Measurements from ENCODE around the gene TYK2. TPM values are rescaled to one million over a fixed set of nuclear protein-coding genes. Genes with fewer than 3 reads are reported as not detected.
A peak's percentile ranks its signal among the peaks of the same experiment; 100 is the strongest.
"Not testable (repeated sequence)": the region's sequence is repeated elsewhere in the genome, so short reads cannot be mapped to it uniquely, and the experiment has no call there.

TYK2 gene
- total RNA-seq, 1 donor from 2014 or later = 60.3 TPM

DNA sequence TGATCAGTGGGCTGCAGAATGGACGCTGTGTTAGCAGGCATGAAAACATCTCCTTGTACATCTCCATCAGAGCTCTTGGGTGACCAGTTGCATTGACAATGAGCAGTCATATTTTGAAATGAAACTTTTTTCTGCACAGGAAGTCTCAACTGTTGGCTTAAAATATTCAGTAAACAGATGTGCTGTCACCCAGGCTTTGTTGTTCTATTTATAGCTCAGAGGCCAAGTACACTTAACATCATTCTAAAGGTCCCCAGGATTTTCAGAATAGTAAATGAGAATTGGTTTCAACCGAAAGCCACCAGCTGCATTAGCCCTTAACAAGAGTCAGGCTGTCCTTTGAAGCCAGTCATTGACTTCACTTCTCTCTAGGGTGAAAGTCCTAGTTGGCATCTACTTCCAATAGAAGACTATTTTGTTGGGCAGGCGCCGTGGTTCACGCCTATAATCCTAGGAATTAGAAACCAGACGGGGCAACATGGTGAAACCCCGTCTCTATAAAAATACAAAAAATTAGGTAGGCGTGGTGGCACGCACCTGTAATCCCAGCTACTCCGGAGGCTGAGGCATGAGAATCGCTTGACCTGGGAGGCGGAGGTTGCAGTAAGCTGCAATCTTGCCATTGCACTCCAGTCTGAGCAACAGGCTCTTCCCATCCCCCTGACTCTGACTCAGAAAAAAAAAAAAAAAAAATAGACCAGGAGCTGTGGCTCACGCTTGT, 32.0 kb upstream of the TYK2 start:
- intact Hi-C loops (cut with DNase I) = no loop called here
- no peak for DNase-seq
- ATAC-seq (ENCODE audit: poor library complexity) = no peak

GRCh38 chr19:10411224-10411623, 30.9 kb upstream of the TYK2 start:
- ATAC-seq (ENCODE audit: poor library complexity); intact Hi-C loops (cut with DNase I); DNase-seq: not testable (repeated sequence)

GRCh38 chr19:10408511-10409283, 28.3 kb upstream of the TYK2 start:
- ATAC-seq (ENCODE audit: poor library complexity) (no peak), DNase-seq (peak; percentile 74)
- intact Hi-C loops (cut with DNase I) = no loop called here

DNA sequence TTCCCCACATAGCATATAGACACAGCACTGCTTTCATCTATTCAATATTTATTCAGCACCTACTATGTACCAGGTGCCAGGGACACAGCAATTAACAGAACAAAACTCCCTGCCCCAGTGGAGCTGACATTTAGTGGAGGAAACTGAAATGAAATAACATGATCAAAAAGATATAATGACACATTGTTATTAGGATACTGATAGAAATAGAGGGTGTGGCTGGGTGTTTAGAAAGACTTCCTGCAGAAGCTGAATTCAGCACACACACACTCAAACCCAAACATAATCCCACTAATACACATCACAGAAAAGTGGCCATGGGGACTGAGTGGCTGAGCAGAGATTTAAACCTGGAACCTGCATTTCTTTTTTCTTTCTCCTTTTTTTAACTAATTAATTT, 26.7 kb upstream of the TYK2 start:
- ATAC-seq (ENCODE audit: poor library complexity) (no peak), DNase-seq (no peak)
- intact Hi-C loops (cut with DNase I) = no loop called here

GRCh38 chr19:10406191-10406590, 25.8 kb upstream of the TYK2 start:
- no peak for ATAC-seq (ENCODE audit: poor library complexity)
- intact Hi-C loops (cut with DNase I) = no loop called here
- no peak for DNase-seq

- intact Hi-C loops (cut with DNase I) = loop anchor here (2.0 to 5.0 kb wide), 2 partner anchors 18 to 162 kb away; partner anchors contain the start of genes CDKN2D and KRI1
Observed at GRCh38 chr19:10404888-10405820, 24.8 kb upstream of the TYK2 start.

DNA sequence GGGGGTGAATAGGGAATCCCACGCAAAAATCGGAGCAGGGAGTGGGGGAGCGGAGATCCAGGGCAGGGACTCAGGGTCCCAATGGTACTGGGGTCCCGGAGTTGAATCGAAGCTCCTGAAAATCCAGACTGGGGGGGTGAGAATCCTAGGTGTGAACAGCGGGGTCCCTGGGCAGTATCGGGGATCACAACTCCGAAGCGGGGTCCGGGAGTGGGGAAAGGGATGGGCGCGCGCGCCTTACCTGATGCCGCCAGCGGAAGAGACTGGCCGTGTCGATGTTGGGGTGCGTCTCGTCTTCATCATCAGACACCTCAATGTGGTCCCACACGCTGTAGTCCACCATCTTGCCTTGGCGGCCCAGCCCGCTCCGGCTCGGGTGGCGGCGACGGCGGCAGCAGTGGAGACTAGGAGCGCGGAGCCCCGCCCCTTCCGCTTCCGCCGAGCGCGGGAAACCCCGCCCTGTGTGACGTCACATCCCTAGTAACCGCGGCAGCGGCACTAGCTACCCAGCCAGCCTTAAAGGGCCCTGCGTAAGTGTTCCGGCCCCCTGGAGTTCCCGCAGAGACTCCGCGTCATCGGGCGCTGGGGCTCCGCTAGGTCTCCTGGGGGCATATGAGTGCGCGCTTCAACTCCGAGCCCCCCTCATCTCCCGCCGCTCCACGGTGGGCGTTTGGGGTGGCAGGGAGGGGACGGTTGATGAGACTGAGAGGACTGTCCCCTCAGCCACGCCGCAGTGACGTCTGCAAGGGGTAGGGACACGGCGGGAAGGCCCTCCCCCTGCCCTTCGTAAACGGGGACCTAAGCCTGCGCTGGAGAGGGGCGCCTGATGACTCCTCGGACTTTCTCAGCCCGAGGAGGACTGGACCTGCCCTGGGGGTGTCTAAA, 23.0 kb upstream of the TYK2 start, which contains the start of gene CDC37:
Gene CDC37, minus strand, starts transcription at position 406 of the 885 bp plus-strand sequence. Its CDS starts 63 bp downstream, at position 343.
- intact Hi-C loops (cut with DNase I) = loop anchor here (2.0 to 5.0 kb wide), 2 partner anchors 19 to 164 kb away; partner anchors contain the start of genes CDKN2D and KRI1
- ATAC-seq (ENCODE audit: poor library complexity) (peak; percentile 94), DNase-seq (peak; percentile 99)

More at GRCh38 chr19:10404888-10405820, 24.8 kb upstream of the TYK2 start:
- ATAC-seq (ENCODE audit: poor library complexity) (no peak), DNase-seq (no peak)

- DNase-seq = peak; percentile 69
- intact Hi-C loops (cut with DNase I) = loop anchor here (5.0 kb wide), 1 partner anchor 165 kb away; the partner anchor contains the start of genes CDKN2D and KRI1
- ATAC-seq (ENCODE audit: poor library complexity) = no peak
Observed at GRCh38 chr19:10402441-10403038, 22.2 kb upstream of the TYK2 start.

DNA sequence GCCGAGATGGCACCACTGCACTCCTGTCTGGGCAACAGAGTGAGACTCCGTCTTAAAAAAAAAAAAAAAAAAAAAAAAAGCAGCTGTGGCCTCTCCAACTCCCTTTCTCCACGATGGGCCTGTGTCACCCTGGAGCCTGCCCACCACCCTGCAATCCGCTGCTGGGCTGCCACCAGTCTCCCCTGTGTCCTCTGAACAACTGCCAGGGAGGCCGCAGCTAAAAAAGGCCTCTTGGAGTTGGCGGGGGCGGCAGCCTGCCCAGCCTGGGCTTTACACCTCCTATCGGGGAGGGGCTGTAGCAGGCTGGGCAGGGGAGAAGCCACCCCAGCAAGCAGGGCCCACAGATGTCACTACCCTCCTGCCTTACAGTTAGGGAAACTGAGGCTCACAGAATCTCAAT, 19.5 kb upstream of the TYK2 start:
- ATAC-seq (ENCODE audit: poor library complexity) = peak; percentile 28
- DNase-seq = peak; percentile 79
- intact Hi-C loops (cut with DNase I) = loop anchor here (5.0 kb wide), 1 partner anchor 167 kb away; the partner anchor contains the start of genes CDKN2D and KRI1

DNA sequence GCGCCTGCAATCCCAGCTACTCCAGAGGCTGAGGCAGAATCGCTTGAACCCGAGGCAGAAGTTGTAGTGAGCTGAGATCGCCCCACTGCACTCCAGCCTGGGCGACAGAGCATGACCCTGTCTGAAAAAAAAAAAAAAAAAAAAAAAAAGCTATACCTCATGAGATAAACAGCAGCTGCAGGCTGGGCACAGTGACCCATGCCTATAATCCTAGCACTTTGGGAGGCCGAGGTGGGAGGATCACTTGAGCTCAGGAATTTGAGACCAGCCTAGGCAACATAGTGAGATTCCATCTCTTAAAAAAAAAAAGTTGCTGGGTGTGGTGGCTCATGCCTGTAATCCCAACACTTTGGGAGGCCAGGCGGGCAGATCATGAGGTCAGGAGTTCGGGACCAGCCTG, 19.0 kb upstream of the TYK2 start:
- DNase-seq; ATAC-seq (ENCODE audit: poor library complexity): not testable (repeated sequence)

GRCh38 chr19:10398819-10399218, 18.4 kb upstream of the TYK2 start:
- intact Hi-C loops (cut with DNase I) = no loop called here

More for the DNA sequence above, 19.0 kb upstream of the TYK2 start:
- intact Hi-C loops (cut with DNase I) = not testable (repeated sequence)

GRCh38 chr19:10395917-10396316, 15.5 kb upstream of the TYK2 start:
- intact Hi-C loops (cut with DNase I) = no loop called here
- no peak for ATAC-seq (ENCODE audit: poor library complexity)
- no peak for DNase-seq

More at GRCh38 chr19:10398819-10399218, 18.4 kb upstream of the TYK2 start:
- ATAC-seq (ENCODE audit: poor library complexity) (no peak), DNase-seq (no peak)

DNA sequence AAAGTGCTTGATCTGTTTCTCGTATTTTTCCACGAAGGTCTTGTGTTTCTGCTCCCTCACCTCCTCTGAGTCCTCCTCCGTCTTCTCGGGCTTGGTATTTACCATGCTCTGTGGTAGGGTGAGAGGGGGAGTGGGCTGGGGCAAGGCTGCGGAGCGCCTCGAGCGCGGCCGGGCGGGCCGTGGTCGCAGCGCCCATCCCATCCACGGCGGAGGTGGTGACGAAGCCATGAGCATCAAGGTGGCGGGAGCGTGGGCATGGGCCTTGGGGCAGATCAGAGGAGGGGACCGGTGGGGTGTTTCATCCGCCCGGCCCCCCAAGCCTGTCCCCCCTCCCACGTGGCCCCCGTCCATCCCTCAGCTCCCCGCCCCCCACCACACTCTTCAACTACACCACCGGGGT, 15.1 kb upstream of the TYK2 start:
- intact Hi-C loops (cut with DNase I) = no loop called here

GRCh38 chr19:10395003-10395402, 14.6 kb upstream of the TYK2 start:
- DNase-seq (no peak), ATAC-seq (ENCODE audit: poor library complexity) (no peak)
- intact Hi-C loops (cut with DNase I) = no loop called here

More for the DNA sequence above, 15.1 kb upstream of the TYK2 start:
- no peak for DNase-seq
- no peak for ATAC-seq (ENCODE audit: poor library complexity)

GRCh38 chr19:10393137-10393536, 12.8 kb upstream of the TYK2 start:
- ATAC-seq (ENCODE audit: poor library complexity) (no peak), DNase-seq (no peak)
- intact Hi-C loops (cut with DNase I) = loop anchor here (5.0 kb wide), 1 partner anchor 136 kb away; no protein-coding TSS in a partner anchor

GRCh38 chr19:10392120-10392519, 11.7 kb upstream of the TYK2 start:
- no peak for ATAC-seq (ENCODE audit: poor library complexity)
- intact Hi-C loops (cut with DNase I) = loop anchor here (5.0 kb wide), 1 partner anchor 135 kb away; no protein-coding TSS in a partner anchor
- DNase-seq = no peak
